SKM-1 treated with dmso at 0.1 percent for 144 hours (cell line): ENCODE results near the gene ARHGEF2.
"Not testable (repeated sequence)": the region's sequence is repeated elsewhere in the genome, so short reads cannot be mapped to it uniquely, and the experiment has no call there.

ENCODE experiments used
- DNase-seq: peaks from one replicate; lab custom pipeline; 2025; ENCODE audit not compliant: unreplicated experiment; lab: John Stamatoyannopoulos, UW

The ARHGEF2 gene

DNA sequence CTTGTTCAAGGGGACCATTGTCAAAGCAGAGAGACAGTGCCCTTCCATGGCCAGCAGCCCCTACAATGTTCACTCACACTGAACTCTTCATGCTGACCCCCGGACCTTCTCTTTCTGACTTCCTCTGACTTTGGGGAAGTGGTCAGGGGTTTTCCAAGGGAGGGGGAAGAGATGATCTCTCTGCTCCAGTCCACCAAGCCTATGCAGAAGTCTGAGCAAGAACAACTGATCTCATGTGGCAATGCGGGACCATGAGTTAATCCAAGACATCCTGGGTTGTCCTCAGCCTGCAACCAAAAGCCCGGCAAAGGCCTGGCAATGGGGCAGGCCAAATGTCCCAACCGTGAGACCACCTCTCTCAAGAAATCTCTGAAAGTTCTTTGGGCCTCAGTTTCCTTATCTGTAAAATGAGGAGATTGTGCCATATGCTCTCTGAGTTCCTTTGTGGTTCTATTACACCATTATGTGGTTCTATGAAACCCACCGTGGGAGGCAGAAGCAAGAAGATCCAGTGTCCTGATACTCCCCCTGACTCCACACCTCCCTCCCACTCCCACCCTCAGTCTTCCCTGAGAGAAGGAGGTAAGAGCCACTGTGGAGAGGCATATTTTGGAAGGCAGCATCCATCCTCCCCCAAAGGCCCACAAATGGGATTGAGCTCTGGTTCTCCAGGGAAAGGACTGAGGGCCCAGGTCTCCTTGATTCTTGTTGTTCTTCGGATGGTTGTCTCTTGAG lies 11.8 kb upstream of the ARHGEF2 start:
- peak; percentile 96 for DNase-seq

DNA sequence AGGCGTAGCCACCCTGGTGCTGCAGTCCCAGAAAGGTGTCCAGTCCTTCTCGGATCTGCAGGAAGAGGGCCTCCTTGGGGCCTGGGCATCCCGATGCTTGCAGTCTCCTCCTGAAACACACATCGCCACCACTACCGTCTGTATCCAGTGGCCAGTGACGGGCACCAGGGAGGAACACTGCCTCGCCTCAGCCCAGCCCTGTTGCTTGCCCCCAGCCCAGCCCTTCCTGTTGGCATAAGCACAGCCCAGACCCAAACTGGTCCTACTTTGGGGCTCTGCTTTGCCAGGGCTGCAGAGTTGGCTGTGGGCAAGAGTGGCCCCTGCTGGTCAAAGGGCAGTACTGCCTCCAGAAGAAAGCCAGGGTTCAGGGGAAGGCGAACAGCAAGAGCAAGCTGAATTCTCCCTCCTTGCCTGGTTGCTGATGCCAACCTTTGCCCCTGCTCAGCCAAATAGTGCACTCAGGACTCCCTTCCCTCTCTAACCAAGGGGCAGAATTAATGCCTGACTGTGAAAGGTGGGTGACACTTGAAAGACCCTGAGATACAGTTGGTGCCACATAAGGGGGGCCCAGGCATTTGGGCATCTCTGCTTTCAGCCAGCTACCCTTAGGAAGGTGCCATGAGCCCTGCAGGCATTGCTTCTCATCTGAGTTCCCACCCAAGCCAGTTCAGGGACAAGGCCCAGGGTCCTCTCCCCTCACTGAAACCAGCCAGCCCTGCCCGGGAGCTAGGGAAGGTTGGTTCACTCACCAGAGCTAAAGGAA lies 11.1 kb upstream of the ARHGEF2 start:
- peak; percentile 92 for DNase-seq

DNA sequence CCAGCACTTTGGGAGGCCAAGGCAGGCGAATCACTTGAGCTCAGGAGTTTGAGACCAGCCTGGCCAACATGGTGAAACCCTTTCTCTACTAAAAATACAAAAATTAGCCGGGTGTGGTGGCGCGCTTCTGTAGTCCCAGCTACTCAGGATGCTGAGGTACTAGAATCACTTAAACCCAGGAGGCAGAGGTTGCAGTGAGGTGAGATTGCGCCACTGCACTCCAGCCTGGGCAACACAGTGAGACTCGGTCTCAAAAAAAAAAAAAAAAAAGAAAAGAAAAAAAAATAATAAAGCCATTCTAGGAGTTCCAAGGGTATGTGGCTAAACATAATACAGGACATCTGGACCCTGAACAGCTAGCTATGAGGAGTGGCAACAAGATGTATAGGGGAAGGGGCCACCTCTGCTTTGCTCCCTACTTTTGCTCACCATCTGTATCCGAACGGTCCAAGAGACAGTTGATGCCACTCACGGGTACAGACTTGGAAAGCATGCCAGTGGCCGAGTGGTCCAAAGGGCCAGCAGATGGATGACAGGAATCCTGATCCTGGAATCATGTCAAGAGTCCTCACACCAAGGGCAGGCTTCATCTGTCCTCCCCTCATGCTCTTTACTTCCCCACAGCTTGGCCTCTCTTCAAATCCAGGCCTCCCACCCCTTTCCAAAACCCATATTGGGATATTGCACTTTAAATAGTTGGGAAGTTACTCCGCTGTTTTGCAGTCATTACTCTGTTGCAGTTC lies 6.7 kb upstream of the ARHGEF2 start:
- not testable (repeated sequence) for DNase-seq

DNA sequence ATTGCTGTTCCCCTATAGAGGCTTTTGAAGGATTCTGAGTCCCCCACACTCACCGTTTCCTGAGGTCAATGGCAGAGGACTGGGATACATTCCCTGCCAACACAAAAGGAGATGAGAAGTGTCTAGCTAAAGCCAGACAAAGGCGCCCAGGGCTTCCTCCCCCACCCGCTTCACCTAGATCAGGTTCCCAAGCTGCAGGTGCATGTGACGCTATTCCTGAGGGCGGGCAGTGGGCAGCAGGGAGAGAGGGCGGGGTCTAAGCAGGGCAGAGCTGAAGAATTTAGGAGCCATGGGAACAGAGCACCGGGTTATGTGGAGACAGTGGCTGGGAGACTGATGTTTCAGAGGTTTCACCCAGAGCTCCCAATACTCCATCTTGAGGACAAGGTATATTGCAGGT lies 6.0 kb upstream of the ARHGEF2 start:
- DNase-seq = no peak

DNA sequence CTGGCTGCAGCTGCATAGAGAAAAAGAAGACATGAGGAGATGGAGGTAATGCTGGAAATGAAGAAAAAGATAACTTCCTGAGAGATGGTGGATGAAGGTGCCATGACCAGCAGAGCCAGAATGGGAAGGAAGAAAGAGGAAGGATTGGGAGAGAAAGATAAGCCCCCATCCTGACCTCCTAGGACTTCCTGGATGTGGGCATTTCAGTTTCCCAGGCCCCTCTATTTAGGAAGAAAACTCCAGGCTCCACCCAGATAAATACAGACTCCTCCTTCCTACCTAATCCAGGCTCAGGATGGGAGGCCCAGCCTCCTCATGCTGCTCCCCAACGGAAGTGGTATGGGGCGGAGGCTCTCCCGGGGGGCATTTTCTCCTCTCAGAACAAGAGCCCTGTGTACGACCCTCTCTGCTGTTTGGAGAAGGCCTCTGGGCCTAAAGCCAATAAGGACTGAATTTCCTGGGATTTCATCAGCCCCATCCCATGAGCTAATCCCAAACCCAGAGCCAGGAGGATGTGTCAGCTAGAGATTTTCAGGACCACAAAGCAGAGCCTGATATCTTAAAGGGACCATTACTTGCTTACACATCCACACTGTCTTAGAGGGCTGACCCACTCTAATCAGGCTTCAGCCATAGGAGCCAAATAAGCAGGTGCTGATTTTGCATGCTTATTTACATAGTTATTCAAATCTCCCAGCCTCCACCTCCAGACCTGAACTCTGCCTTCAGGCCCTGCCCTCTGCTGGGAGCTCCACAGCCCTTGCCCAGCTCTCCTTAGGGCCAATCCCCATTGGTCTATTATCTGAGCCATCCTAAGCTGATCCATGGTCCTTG lies 5.1 kb upstream of the ARHGEF2 start:
- no peak for DNase-seq

DNA sequence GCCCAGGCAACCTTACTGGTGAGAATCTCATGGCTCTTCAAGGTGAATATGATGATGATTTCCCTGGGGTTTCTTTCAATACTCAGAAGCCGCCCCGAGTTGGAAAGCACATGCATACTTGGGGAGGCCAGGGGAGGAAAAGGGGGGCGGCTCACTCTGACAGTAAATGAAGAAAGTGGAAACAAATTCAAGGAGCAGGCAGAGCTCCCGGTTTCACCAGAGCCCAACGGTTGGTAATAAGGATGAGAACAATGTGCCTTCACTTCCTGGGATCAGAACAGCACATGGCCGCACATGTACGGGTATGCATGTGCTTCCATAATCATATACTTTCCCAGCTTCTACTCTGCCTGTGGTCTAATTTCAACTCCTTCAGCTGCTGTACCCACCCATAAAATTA lies 3.8 kb upstream of the ARHGEF2 start:
- DNase-seq = no peak

DNA sequence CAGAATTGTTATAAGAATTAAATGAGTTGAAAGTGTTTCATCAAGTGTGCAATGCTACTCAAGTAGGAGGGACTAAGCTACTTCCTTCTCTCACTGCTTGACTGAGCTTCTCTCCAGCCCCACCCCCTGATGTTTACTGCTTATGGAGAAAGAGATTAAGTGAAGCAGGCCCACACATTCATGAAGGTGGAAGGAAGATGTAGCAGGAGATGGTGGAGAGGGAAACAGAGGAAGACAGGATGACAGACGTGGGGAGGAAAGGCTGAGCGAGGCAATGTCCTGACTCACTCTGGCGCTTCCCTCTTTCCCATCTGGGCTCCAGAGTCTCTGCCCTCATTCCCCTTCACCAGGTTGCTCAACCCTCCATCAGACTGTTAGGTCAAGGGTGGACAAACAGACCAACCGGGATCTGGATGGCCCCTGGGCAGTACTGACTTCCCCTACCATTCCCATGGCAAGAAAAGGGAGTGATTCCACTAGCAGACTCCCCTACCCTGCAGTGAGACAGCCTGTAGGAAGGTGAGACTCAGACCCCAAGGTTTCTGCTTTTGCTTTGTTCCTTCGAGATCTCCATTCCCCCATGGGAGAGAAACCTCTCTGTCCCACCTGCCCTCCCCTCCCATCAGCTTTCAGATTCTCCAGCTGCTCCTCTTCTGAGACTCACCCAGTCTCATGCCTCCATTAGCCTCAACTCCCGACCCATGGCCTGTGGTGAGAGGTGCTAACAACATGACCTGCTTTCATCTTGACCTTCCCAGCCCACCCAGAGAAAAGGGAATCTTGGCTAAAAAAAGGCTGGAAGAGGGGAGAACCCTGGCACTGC lies 3.1 kb upstream of the ARHGEF2 start:
- peak; percentile 91 for DNase-seq

DNA sequence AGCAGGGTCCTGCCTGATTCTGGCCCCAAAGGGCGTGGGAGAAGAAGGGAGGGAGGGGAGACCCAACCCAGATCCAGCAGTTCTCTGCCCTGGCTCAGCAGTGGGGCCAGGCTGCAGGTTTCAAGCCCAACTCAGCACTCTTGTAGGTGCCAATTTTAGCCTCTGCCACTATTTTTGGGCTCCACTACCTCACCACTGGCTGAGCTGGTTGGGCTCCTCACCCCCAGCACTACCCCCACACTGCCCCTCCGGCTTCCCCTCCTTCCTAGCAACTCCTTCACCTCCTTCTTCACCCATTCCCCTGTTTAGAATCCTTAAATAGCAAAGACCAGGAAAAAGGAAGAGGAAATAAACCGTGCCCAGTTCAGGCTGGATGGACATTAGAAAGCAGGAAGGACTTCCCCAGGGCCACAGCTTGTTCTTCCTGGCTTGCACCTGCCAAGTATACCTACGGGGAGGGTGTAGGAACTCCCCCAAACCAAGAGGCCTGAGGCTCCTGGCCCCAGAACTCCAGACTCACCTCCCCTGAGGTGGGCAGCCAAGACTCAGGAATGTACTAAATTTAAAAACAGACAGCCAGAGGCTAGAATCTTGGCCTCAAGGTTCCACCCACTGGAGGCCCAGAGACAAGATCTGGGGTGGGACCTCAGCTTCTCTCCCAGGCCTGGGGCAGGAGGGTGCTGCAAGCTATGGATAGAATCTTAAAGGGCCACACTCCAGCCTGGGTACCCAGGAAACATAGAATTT lies 1.4 kb upstream of the ARHGEF2 start:
- peak; percentile 25 for DNase-seq

DNA sequence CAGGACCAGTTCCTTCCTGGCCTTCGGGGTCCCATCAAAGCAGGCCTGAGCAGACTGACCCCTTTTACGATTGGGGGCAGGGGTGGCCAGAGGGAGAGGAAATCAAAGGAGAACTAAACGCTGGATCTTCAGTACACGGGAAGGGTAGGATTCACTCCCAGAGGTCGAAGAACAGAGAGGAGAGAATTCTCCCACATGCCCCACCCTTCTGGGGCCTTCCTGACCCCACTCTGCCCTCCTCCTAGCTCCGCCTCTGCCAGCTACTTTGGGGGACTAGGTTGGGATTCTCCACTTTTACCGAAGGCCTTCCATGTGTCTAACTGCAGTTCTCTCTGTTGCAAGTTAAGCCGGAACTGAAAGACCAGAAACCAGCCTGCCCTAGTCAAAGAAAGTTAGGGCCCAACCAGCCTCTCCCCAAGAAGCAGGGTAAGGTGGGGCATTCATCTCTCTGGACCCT lies 654 bp upstream of the ARHGEF2 start:
- peak; percentile 38 for DNase-seq

DNA sequence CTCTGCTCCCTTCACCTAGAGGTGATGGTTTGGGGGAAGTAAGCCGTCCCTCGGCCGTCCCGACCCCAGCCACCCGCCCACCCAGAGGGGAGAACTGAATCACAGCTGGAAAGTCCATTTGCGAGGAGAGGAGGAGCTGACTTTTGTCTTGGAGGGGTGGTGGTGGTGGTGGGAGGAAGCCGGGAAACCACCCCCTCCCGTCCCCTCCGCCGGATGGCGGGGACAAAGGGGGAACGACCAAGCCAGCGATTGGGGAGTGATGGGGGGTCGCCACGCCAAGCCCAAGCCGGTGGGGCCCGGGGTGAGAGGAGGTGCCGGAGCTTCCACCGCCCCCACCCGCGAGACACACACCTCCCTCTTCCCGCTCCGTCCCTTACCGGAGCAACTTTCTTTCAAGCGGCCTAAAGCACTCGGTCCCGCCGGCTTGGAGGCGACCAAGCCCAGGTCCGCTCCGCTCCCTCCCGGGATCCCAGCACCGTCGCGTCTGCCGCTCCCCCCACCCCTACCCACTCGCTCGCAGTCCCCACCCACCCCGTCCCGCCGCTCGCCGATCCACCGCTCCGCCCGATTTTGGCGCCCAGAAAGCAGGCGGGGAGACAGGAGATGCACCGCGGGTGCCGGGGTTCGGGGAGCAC lies 540 bp downstream of the ARHGEF2 start:
- DNase-seq = no peak

DNA sequence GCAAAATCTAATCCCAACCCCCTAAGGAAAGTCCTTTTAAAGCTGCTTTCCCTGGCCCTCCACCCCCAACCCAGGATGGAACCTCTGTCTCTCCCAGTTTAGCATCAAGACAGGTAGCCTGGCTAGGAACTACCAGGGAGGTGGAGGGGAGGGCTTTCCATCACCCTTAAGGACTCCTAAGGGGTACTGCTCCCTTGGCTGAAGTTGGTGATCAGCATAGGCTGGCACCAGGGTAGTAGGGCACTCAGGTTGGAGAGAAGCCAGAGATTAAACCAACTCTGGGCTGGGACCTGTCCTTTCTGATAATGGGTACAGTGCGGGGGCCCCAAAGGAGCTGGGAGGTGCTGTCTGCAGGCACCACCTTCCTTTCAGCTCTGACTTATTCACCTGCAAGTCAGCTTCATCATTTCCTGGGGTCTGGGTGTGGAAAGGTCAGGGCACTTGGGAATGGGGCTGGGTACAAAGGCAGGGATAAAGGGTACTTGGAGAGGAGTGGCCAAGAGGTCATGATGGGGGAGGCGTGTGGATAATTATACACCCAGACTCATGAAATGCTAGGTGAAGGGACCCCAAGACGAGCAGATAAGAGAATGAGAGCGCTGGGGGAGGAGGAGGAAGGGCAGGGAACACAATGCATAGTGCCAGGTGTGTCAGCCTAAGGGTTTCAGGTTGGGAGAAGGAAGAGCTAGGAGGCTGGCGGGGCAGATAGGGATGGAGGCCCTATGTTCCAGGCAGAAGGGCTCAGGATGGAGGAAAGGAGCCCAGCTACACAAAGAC lies 1.2 kb downstream of the ARHGEF2 start:
- DNase-seq = no peak

DNA sequence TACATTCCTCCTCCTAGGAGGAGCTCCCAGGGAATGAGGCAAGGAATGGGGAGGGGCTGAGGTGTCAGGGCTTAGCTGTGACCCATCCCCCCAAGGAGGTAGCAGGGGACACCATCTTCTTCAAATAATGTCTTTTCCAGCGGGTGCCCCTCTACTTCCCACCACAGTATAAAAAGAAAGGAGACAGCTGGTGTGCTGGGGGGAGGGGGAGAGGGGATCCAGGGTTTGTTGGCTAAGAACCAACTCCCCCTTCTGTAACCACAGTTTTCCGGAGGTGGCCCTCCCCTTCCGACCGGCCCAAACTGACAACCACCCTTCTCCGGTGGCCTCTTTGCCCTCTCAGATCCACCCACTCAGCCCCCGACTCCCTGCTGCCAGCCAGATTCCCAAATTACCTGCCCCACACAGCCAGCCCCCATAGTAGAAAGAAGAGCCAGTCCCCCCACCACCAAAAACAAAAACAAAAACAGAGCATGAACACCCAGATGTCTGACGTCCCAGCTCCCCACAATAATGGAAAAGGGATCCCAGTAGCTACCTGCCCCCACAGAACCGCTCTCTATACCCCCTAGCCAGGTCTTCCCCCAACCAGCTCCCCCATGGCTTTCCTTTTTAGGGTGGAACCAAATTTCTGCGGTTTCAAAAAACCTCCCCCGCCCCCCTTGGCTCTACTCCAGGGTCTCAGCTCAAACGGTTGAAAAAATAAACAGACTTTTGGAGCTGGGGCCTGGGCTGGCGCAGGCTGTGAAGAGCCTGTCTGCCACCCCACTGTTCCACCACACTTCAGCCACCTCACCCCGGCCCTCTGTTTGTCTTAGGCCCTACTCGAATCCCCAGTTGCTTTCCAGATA lies 2.1 kb downstream of the ARHGEF2 start:
- peak; percentile 89 for DNase-seq

DNA sequence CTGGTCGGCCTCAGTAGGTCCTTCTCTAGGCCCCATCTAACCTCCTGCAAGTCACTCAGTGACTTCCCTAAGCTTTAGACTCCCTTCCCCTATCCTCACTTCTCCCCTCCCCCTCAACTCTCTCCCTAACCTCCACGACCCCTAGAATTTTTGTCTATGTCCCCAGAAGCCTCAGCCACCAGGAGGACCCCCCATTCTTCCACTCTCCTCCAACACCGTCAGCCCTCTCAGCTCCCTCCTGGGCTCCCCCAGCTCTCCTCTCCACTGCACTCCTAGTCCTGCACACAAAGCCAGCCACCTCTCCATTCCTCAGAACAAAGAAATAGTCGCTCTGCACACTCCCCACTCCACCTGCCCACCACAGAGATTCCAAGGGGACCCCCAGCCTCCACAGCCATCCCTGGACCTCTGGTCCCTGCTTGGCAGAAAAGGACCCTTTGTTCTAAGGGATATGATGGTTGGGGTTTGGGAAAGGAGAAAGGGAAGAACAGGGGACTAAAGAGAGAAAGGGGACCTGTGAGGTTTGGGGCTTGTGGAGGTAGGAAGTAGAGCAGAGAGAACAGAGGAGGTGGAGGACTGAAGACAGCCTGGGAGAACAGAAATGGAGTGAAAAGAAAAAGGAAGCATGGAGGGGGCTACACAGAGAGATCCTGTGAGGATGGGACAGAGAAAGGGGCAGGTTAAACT lies 2.8 kb downstream of the ARHGEF2 start:
- DNase-seq = peak; percentile 35

DNA sequence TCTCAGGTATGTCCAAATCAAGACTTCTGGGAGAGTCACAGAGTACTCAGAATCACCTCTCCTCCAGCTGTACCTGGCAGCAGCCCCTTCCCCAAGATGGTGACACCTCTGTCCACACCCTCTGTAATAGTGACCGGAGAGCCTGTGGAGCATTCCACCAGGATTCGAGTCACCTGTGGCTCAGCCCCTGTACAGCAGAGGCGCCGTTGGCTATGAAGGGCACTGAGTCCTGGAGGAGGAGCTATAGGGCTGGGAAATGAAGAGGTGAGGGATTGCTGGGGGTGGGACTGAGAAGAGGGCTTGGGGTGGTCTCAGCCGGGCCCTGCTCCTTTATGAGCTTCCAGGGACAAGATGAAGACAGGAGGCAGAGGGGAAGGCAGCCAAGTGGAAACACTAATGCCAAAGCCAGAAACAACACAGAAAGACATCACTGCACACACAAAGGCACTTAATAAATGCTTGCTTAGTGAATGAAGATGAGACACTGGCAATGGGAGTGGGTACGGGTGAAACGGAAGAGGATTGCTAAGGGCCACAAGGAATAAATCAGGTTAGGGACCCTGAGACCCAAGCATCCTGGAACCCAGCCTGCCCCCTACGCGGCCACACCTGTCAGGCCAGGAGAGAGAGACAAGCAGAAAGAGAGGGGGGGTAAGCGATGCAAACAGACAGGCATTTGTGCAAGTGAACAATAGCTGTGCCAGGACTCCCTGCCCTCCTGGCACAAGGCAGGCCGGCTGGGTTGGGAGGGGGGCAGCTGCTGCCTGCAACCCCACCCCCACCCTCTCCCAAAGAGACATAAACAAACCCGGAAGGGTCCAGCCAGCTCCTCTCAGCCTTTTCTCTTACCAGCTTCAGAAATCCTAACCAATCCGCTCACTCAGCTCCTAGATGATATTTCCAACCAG lies 3.9 kb downstream of the ARHGEF2 start:
- no peak for DNase-seq

DNA sequence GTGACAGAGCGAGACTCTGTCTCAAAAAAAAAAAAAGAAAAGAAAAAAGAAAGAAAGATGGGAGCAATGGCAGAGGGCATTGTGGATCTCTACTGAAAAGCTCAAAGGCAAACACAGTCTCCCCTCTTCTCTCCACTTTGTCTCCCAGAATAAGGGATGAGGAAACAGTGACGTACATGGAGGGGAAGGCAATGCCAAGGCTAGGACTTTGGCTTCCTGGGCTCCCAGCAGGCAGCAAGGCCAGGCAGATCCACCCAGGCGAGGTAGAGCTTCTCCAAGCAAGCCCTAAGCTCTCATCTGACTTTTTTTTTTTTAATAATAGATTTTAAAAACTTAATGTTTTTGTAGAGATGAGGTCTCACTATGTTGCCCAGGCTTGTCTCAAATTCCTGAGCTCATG lies 4.6 kb downstream of the ARHGEF2 start:
- no peak for DNase-seq
